ACC112 (cell line): Measurements from ENCODE around the gene LPP.
"Not testable (repeated sequence)": the region's sequence is repeated elsewhere in the genome, so short reads cannot be mapped to it uniquely, and the experiment has no call there.

ENCODE experiments used
- H2AFZ ChIP-seq: fragments of 200-600 bp; sonication (generic); one replicate; pipeline ENCODE4 v1.6.0; 2017; ENCODE audit warnings: antibody characterized with exemption, low read length; ENCODE audit not compliant: unreplicated experiment
- H3K27ac ChIP-seq: fragments of 200-600 bp; sonication (generic); 2 replicates; pipeline ENCODE4 v1.5.1; 2014; ENCODE audit warnings: low read depth, mild to moderate bottlenecking, antibody characterized with exemption, low read length, moderate library complexity
- H3K27me3 ChIP-seq: fragments of 200-600 bp; sonication (generic); 2 replicates; pipeline ENCODE4 v1.6.1; 2014; ENCODE audit warnings: mild to moderate bottlenecking, antibody characterized with exemption, low read length, moderate library complexity, mixed read lengths; ENCODE audit not compliant: insufficient read depth
- H3K36me3 ChIP-seq: fragments of 200-600 bp; sonication (generic); 2 replicates; pipeline ENCODE4 v1.6.1; 2016; ENCODE audit warnings: mild to moderate bottlenecking, antibody characterized with exemption, low read length, moderate library complexity, mixed read lengths; ENCODE audit not compliant: insufficient read depth
- H3K4me1 ChIP-seq: fragments of 200-600 bp; sonication (generic); one replicate; pipeline ENCODE4 v1.6.1; 2016; ENCODE audit warnings: low read length, mixed read lengths; ENCODE audit not compliant: insufficient read depth, unreplicated experiment, control insufficient read depth
- H3K4me3 ChIP-seq: fragments of 200-600 bp; sonication (generic); 2 replicates; pipeline ENCODE4 v1.5.1; 2014; ENCODE audit warnings: mild to moderate bottlenecking, low read depth, low read length
- H3K79me2 ChIP-seq: fragments of 200-600 bp; sonication (generic); one replicate; pipeline ENCODE4 v1.6.0; 2016; ENCODE audit warnings: low read length; ENCODE audit not compliant: control insufficient read depth, unreplicated experiment, insufficient read depth

LPP gene

DNA sequence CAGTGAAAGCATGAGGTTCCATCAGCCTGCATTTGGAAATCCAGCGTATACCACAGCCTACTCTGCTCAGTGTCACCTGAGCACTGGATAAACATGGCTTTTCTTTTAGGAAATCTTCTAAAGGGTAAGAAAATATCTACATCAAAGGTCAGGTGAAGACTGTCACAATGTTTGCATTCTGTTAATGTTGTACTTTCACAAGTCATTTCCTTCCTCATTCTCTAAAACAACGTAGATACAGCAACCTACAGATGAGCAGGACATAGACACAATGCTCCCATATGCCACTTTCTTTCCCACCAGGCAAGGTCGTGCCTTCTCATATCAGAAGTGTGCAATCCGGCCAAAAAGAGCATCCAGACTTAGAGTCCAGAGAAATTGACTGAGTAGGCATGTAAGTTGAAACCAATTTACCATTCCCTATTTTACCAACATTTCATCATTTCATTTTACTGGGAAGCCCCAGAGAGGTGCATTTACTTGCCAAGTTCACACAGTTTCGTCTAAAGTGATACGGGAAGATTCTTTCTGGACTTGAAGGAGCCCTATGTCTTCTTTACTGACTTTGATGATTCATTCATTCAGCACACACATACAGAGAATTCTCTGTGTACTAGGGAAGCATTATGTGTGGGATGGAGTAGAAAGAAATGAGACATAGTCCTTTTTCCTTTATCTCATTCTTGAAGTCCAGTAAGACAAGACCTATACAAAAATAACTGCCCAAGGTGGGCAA lies 30.6 kb upstream of the LPP start:
- Histone ChIP-seq H3K36me3 (no peaks in the 10 kb centered on the region), H3K4me1 (no peaks in the 10 kb centered on the region), H2AFZ (no peak overlapping the region), H3K27ac (no peak overlapping the region), H3K4me3 (no peak overlapping the region), H3K79me2 (no peaks in the 10 kb centered on the region), H3K27me3 (no peaks in the 10 kb centered on the region)

DNA sequence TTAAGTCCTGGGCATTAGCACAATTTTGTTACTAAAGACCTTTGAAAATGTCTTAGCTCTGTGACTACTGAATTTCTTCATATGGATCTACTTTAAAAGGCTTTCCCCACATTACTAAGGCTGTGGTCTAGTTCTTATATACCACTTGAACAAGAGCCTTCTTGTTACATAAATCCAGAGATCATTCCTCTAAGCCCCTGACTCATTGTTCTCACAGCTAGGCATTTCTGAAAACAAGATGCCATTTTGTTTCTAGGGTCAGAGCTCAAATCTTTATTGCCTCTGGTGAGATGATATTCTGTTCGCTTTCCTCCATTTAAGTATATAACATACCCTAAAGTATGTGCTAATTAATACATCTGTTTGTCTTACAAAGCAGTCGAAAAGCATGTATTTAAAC lies 29.8 kb upstream of the LPP start:
- Histone ChIP-seq H3K36me3 (no peaks in the 10 kb centered on the region), H3K4me1 (no peaks in the 10 kb centered on the region)

DNA sequence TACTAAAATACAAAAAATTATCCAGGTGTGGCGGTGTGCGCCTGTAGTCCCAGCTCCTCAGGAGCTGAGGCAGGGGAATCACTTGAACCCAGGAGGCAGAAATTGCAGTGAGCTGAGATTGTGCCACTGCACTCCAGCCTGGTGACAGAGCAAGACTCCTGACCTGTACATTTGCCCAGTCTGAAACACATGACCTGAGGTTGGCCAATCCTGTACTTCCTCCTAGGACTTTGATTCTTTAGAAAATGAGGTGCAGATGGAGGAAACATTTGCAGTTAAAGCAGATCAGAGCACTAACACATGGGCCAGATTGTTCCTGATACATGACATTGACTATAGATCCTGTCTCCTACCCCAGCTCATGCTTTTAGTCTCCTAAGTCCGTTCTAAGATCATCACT lies 28.9 kb upstream of the LPP start:
- H3K79me2 ChIP-seq = no peaks in the 10 kb centered on the region
- H3K27ac ChIP-seq = no peak overlapping the region
- no peaks in the 10 kb centered on the region for H3K27me3 ChIP-seq
- no peaks in the 10 kb centered on the region for H3K36me3 ChIP-seq
- H2AFZ ChIP-seq = no peak overlapping the region
- H3K4me3 ChIP-seq = no peak overlapping the region
- peaks cover 3% of the 10 kb centered on the region for H3K4me1 ChIP-seq

More for the DNA sequence above, 29.8 kb upstream of the LPP start:
- no peak overlapping the region for H3K27ac ChIP-seq
- no peak overlapping the region for H2AFZ ChIP-seq
- H3K4me3 ChIP-seq = no peak overlapping the region
- no peaks in the 10 kb centered on the region for H3K79me2 ChIP-seq
- no peaks in the 10 kb centered on the region for H3K27me3 ChIP-seq

DNA sequence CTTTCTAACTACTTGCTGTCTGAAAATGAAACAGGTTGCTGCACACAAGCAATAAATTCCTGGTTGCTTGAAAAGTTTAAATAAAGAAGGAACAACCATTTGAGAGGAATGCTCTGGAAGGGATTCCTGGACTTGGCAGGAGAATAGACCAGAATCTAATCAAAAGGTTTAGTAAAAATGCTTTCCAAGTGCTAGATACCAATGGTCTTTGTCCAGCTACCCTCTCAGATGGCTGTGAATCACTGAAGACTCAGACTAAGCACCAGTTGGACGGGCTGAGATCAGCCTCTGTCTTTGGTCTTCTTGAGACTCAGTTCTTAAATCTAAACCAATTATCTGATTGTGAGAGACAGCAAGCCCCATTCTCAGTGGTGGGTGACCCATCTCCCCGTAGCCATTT lies 27.7 kb upstream of the LPP start:
- Histone ChIP-seq H3K27me3 (no peaks in the 10 kb centered on the region), H3K4me1 (peaks cover 3% of the 10 kb centered on the region), H3K36me3 (no peaks in the 10 kb centered on the region), H3K4me3 (no peak overlapping the region), H3K27ac (no peak overlapping the region), H2AFZ (no peak overlapping the region), H3K79me2 (no peaks in the 10 kb centered on the region)

DNA sequence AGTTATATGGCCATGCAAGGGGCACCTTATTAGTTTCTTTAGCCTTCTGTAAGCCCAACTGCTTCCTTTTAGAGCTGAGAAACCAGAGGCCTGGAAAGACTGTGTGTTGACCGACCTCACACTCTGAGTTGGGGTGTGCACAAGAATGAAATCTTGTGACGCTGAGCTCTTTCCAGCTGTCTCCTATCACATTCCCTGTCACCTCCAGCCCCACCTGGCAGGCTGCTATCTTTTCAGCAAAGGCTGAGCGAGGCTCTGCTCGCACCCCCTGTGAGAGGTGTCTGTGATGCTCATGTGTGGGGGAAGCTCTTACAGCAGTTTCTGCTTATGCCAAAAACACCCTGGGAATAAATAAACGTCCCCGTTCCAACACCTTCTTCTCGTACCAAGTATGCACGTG lies 27.0 kb upstream of the LPP start:
- no peaks in the 10 kb centered on the region for H3K79me2 ChIP-seq
- H3K4me1 ChIP-seq = peaks cover 3% of the 10 kb centered on the region
- no peaks in the 10 kb centered on the region for H3K36me3 ChIP-seq
- no peaks in the 10 kb centered on the region for H3K27me3 ChIP-seq
- H3K4me3 ChIP-seq = no peak overlapping the region
- no peak overlapping the region for H3K27ac ChIP-seq
- H2AFZ ChIP-seq = no peak overlapping the region

DNA sequence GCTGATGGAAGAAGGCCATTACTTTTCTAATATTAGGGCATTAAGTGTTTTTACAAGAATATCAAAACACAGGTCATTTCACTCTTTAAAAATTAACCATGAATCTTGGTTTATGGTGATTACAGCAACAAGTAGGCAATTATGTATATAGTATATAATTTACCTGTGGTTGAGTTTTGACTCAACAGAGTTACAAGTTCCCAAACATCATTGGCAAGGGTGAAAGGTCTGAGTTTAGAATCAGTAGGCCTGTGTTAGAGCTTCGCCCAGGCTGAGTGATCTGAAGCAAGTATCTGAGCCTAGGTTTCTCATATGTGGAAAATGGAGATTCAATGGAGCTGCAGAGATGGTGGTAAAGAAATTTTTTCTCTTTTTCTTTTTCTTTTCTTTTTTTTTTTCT lies 25.1 kb upstream of the LPP start:
- Histone ChIP-seq H3K27ac (no peak overlapping the region), H3K79me2 (no peaks in the 10 kb centered on the region), H3K27me3 (no peaks in the 10 kb centered on the region), H2AFZ (no peak overlapping the region), H3K36me3 (no peaks in the 10 kb centered on the region), H3K4me1 (peaks cover 10% of the 10 kb centered on the region), H3K4me3 (no peak overlapping the region)

DNA sequence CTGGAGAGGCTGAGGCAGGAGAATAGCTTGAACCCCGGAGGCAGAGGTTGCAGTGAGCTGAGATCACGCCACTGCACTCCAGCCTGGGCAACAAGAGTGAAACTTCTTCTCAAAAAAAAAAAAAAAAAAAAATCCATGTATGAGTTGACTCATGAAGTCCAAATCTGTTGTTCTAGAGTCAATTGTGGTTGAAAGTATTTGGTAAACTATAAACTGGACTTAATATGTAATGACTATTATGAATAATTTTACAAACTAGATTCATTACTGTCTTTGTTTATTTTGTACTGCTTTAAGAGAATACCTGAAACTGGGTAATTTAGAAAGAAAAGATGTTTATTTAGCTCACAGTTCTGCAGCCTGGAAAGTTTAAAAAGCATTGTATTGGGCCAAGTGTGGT lies 22.9 kb upstream of the LPP start:
- not testable (repeated sequence) for H3K27me3 ChIP-seq, H2AFZ ChIP-seq, H3K27ac ChIP-seq, H3K36me3 ChIP-seq, H3K4me3 ChIP-seq, H3K79me2 ChIP-seq
- H3K4me1 ChIP-seq = peaks cover 10% of the 10 kb centered on the region

DNA sequence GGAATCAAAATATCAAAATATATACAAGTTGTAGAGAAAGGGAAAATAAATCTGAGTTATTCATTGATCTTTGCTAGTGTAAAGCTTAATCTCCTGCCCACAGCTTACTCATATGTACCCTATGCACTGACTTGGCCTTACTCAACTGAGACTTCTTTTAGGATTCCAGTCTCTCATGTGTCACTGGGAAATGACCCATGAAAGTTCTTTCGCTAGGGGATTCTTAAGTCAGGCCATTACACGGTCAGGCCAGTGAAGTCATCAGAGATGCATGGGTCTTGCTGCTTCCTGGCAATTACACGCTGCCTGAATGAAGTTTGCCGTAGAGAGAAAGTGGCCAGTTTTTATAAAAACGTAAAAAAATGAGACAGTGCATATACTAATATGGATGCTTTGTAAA lies 20.7 kb upstream of the LPP start:
- peaks cover 10% of the 10 kb centered on the region for H3K4me1 ChIP-seq
- H3K27ac ChIP-seq = peak overlapping the region; percentile 78
- H3K79me2 ChIP-seq = no peaks in the 10 kb centered on the region
- H3K4me3 ChIP-seq = no peak overlapping the region
- no peaks in the 10 kb centered on the region for H3K27me3 ChIP-seq
- no peaks in the 10 kb centered on the region for H3K36me3 ChIP-seq
- H2AFZ ChIP-seq = no peak overlapping the region

DNA sequence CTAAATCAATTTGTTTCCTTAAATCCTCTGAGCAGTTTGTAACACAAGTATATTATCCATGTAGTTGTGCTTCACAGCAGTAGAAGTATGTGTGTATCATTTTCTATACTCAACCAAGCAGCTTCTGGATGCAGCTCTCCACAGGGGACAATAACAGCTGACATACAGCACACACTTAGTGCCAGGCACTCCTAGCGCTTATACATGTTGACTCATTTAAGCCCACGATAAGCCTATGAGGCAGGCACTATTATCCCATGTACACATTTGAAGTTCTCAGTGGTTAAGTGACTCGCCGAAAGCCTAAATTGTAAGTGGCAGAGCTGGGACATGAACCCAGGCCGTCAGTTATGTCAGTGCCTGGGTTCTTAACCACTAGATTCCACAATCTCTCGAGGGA lies 20.3 kb upstream of the LPP start:
- Histone ChIP-seq H3K4me3 (no peak overlapping the region), H3K27me3 (no peaks in the 10 kb centered on the region), H3K4me1 (peaks cover 10% of the 10 kb centered on the region), H3K79me2 (no peaks in the 10 kb centered on the region), H3K27ac (peak overlapping the region; percentile 78), H2AFZ (no peak overlapping the region), H3K36me3 (no peaks in the 10 kb centered on the region)

DNA sequence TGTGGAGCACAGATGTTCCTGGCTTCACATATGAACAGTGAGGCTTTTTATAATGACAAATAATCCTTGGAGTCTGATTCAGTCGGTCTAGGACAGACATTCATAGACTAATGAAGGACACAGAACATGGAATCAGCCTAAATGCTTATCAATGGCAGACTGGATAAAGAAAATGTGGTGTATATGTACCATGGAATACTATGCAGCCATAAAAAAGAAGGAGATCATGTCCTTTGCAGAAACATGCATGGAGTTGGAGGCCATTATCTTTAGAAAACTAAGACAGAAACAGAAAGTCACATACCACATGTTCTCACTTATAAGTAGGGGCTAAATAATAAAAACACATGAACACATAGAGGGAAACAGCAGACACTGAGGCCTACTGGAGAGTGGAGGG lies 19.9 kb upstream of the LPP start:
- no peak overlapping the region for H3K4me3 ChIP-seq
- H3K4me1 ChIP-seq = peaks cover 10% of the 10 kb centered on the region
- no peaks in the 10 kb centered on the region for H3K36me3 ChIP-seq
- no peaks in the 10 kb centered on the region for H3K79me2 ChIP-seq
- H2AFZ ChIP-seq = no peak overlapping the region
- H3K27me3 ChIP-seq = no peaks in the 10 kb centered on the region
- H3K27ac ChIP-seq = peak overlapping the region; percentile 78

DNA sequence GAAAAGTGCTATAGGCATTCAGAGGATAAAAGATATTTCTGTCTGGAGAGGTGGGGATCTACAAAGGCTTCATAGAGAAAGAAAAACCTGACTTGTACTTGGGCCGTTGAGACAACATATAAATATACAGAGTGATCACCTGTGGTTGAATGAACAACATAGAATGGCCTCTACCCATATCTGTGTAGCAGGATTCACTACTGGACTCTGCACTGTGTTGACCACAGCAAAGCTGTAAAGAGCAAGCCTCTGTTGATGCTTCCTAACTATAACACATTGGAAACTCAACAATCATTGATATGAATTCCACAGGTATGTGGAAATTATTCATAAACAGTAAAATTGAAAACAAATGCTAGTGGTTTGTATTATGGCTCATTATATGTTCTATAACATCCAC lies 19.1 kb upstream of the LPP start:
- no peaks in the 10 kb centered on the region for H3K79me2 ChIP-seq

More for the DNA sequence above, 19.1 kb upstream of the LPP start:
- peaks cover 8% of the 10 kb centered on the region for H3K4me1 ChIP-seq
- H3K27ac ChIP-seq = no peak overlapping the region
- no peaks in the 10 kb centered on the region for H3K27me3 ChIP-seq
- no peak overlapping the region for H2AFZ ChIP-seq
- no peak overlapping the region for H3K4me3 ChIP-seq
- no peaks in the 10 kb centered on the region for H3K36me3 ChIP-seq
